BE2C (cell line): ENCODE data around the gene ISCU.

ENCODE experiments used
- DNase-seq: peaks from one replicate; pipeline ENCODE4 v3.0.0-alpha.2; 2020
- H3K27me3 ChIP-seq: fragments of 250-450 bp; sonication (Bioruptor Pico); 2 replicates; pipeline ENCODE4 v1.5.1; 2020; ENCODE audit warnings: mild to moderate bottlenecking
- H3K36me3 ChIP-seq: fragments of 250-450 bp; sonication (Bioruptor Pico); 2 replicates; pipeline ENCODE4 v1.5.1; 2020; ENCODE audit warnings: mild to moderate bottlenecking
- H3K4me1 ChIP-seq: fragments of 250-450 bp; sonication (Bioruptor Pico); 2 replicates; pipeline ENCODE4 v1.5.1; 2020
- H3K4me3 ChIP-seq: 2 replicates; pipeline ENCODE4 v1.5.1; 2011; ENCODE audit warnings: low read depth, low read length
- H3K9me3 ChIP-seq: fragments of 250-450 bp; sonication (Bioruptor Pico); 2 replicates; pipeline ENCODE4 v1.5.1; 2020
- CTCF ChIP-seq: IDR thresholded peaks from 2 replicates; pipeline ENCODE4 v1.5.1; 2012; ENCODE audit warnings: mild to moderate bottlenecking, low read depth, low read length

ISCU gene

GRCh38 chr12:108604208-108604941 is 42.0 kb downstream of the ISCU start:
- TF ChIP-seq CTCF, result no peak
- no peaks in the 10 kb centered on the region for H3K36me3 ChIP-seq

GRCh38 chr12:108605000-108605689 is 42.7 kb downstream of the ISCU start:
- Histone ChIP-seq H3K4me1 (no peaks in the 10 kb centered on the region), H3K27me3 (no peaks in the 10 kb centered on the region), H3K9me3 (no peaks in the 10 kb centered on the region), H3K36me3 (no peaks in the 10 kb centered on the region), H3K4me3 (no peak overlapping the region)
- TF ChIP-seq CTCF, result no peak
- no peak for DNase-seq

More at GRCh38 chr12:108604208-108604941, 42.0 kb downstream of the ISCU start:
- no peak overlapping the region for H3K4me3 ChIP-seq
- DNase-seq, result no peak
- no peaks in the 10 kb centered on the region for H3K4me1 ChIP-seq
- no peaks in the 10 kb centered on the region for H3K9me3 ChIP-seq
- H3K27me3 ChIP-seq, result no peaks in the 10 kb centered on the region

- no peak for DNase-seq
- H3K4me3 ChIP-seq, result no peak overlapping the region
- H3K9me3 ChIP-seq, result no peaks in the 10 kb centered on the region
- TF ChIP-seq CTCF, result no peak
- no peaks in the 10 kb centered on the region for H3K27me3 ChIP-seq
- H3K36me3 ChIP-seq, result no peaks in the 10 kb centered on the region
- H3K4me1 ChIP-seq, result no peaks in the 10 kb centered on the region
These were observed 43.5 kb downstream of the ISCU start for GRCh38 chr12:108605690-108606406.

- Histone ChIP-seq H3K4me3 (no peak overlapping the region), H3K9me3 (no peaks in the 10 kb centered on the region), H3K4me1 (no peaks in the 10 kb centered on the region), H3K36me3 (no peaks in the 10 kb centered on the region), H3K27me3 (no peaks in the 10 kb centered on the region)
- no peak for TF ChIP-seq CTCF
- DNase-seq, result no peak
These were observed 44.1 kb downstream of the ISCU start for GRCh38 chr12:108606492-108606891.

- no peak for DNase-seq
- TF ChIP-seq CTCF, result no peak
- Histone ChIP-seq H3K27me3 (no peaks in the 10 kb centered on the region), H3K4me3 (no peak overlapping the region), H3K4me1 (no peaks in the 10 kb centered on the region), H3K36me3 (no peaks in the 10 kb centered on the region), H3K9me3 (no peaks in the 10 kb centered on the region)
These were observed 45.7 kb downstream of the ISCU start for GRCh38 chr12:108607981-108608600.
